ENCODE data around the gene COL3A1. TPM values are rescaled to one million over a fixed set of nuclear protein-coding genes. Genes with fewer than 3 reads are reported as not detected.

Gene COL3A1
- total and polyA plus RNA-seq, 9 of the 15 experiments (the other 6 are each of a cell fraction or from before 2014, with no cell fraction given) = 0.01 to 0.71 (median 0.07) TPM; not detected in 2

DNA sequence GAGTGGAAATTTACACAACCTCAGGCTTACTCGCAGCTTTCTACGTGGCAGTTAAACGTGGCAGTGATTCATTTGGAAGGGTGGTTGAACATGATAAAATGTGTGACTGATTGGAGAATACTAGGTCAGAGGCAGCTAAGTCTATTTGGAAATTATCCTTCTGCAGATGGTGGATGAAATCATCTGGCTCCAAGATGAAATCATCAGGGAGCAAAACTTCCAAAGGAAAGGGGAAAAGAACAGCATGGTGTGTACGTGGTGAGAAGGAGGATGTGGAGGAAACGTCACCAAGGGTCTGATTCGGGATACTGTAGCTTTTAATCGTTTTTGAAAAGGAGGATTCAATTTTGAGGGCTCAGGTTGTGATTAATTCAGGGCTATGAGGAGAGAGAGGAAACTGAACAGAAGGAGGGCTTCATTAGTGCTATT is 47.9 kb downstream of the COL3A1 start:
- CTCF ChIA-PET (ENCODE audit: low intra/inter-chr PET ratio) = no interaction called here
- Histone ChIP-seq H3K4me2 (ENCODE audit: insufficient read depth, low read length) (no peak overlapping the region), H3K9me1 (ENCODE audit: control insufficient read depth, insufficient read depth, low read length) (no peaks in the 10 kb centered on the region), H3K27me3 (ENCODE audit: control insufficient read depth in 2 of 2, insufficient read depth in 2 of 2, low read length in 2 of 2) (no peaks in the 10 kb centered on the region), H3K4me3 (no peak overlapping the region), H2AFZ (ENCODE audit: low read depth, low read length) (no peak overlapping the region), H3K9ac (ENCODE audit: insufficient read depth in 1 of 2, low read depth in 2 of 2, low read length in 2 of 2) (no peak overlapping the region), H3K9me3 (replicated peaks; ENCODE audit: control insufficient read depth, insufficient read depth, low read depth, low read length) (no peaks in the 10 kb centered on the region), H3K36me3 (ENCODE audit: control insufficient read depth, insufficient read depth, low read length) (no peaks in the 10 kb centered on the region), H4K20me1 (replicated peaks; ENCODE audit: control insufficient read depth, insufficient read depth, low read length) (no peaks in the 10 kb centered on the region), H3K27ac (ENCODE audit: extremely low read depth, low read depth, low read length) (no peak overlapping the region), H3K4me1 (replicated peaks in 1 of 2; ENCODE audit: control insufficient read depth in 2 of 2, insufficient read depth in 2 of 2, low read length in 2 of 2) (no peaks in the 10 kb centered on the region), H3K79me2 (ENCODE audit: control insufficient read depth, insufficient read depth, low read length) (no peaks in the 10 kb centered on the region)
- BruUV-seq (replicated peaks) = no TSS peak
- ATAC-seq (no peak), DNase-seq (ENCODE audit: extremely low read depth in 1 of 4, low spot score in 3 of 4) (no peak), FAIRE-seq (no peak)
- POLR2A ChIA-PET = no interaction called here
- 0% methylated on average over 6 of the region's 7 CpGs for WGBS (ENCODE audit: insufficient coverage, low coverage, missing lambda C conversion rate)
- TF ChIP-seq, protein P1, sequence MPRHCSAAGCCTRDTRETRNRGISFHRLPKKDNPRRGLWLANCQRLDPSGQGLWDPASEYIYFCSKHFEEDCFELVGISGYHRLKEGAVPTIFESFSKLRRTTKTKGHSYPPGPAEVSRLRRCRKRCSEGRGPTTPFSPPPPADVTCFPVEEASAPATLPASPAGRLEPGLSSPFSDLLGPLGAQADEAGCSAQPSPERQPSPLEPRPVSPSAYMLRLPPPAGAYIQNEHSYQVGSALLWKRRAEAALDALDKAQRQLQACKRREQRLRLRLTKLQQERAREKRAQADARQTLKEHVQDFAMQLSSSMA (CRISPR knock-in tag; IDR thresholded peaks at IDR 0.05) = no peak
- TF ChIP-seq POLR3A (IDR thresholded peaks at IDR 0.05; ENCODE audit: borderline replicate concordance, extremely low read depth, insufficient read depth, insufficient read length) = no peak
- TF ChIP-seq SMARCA4 (IDR thresholded peaks at IDR 0.05) = no peak
- no peak for TF ChIP-seq ESRRB (CRISPR knock-in tag; IDR thresholded peaks at IDR 0.05; ENCODE audit: borderline replicate concordance)
- no peak for TF ChIP-seq BRCA1 (IDR thresholded peaks at IDR 0.05)
- no peak for TF ChIP-seq BRCA1 (CRISPR knock-in tag; IDR thresholded peaks at IDR 0.05)
- TF ChIP-seq POLR2H (tag; IDR thresholded peaks at IDR 0.05; ENCODE audit: low read depth) = no peak
- TF ChIP-seq ESRRA (IDR thresholded peaks at IDR 0.05; ENCODE audit: borderline replicate concordance, low read depth) = no peak
- no peak for TF ChIP-seq BDP1 (IDR thresholded peaks at IDR 0.05; ENCODE audit: insufficient read depth, insufficient read length)
- no peak for TF ChIP-seq CBX8 (IDR thresholded peaks at IDR 0.05; ENCODE audit: borderline replicate concordance, extremely low read depth, low read depth, low read length, poor library complexity, severe bottlenecking)
- no peak for TF ChIP-seq POLR2AphosphoS5 (IDR thresholded peaks at IDR 0.05; ENCODE audit: control insufficient read depth, insufficient read depth, low read depth, low read length)
- TF ChIP-seq, protein P2, sequence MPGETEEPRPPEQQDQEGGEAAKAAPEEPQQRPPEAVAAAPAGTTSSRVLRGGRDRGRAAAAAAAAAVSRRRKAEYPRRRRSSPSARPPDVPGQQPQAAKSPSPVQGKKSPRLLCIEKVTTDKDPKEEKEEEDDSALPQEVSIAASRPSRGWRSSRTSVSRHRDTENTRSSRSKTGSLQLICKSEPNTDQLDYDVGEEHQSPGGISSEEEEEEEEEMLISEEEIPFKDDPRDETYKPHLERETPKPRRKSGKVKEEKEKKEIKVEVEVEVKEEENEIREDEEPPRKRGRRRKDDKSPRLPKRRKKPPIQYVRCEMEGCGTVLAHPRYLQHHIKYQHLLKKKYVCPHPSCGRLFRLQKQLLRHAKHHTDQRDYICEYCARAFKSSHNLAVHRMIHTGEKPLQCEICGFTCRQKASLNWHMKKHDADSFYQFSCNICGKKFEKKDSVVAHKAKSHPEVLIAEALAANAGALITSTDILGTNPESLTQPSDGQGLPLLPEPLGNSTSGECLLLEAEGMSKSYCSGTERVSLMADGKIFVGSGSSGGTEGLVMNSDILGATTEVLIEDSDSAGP (CRISPR knock-in tag; IDR thresholded peaks at IDR 0.05) = no peak
- TF ChIP-seq ZNF165 (CRISPR knock-in tag; IDR thresholded peaks at IDR 0.05; ENCODE audit: borderline replicate concordance) = no peak
- TF ChIP-seq, protein P3, sequence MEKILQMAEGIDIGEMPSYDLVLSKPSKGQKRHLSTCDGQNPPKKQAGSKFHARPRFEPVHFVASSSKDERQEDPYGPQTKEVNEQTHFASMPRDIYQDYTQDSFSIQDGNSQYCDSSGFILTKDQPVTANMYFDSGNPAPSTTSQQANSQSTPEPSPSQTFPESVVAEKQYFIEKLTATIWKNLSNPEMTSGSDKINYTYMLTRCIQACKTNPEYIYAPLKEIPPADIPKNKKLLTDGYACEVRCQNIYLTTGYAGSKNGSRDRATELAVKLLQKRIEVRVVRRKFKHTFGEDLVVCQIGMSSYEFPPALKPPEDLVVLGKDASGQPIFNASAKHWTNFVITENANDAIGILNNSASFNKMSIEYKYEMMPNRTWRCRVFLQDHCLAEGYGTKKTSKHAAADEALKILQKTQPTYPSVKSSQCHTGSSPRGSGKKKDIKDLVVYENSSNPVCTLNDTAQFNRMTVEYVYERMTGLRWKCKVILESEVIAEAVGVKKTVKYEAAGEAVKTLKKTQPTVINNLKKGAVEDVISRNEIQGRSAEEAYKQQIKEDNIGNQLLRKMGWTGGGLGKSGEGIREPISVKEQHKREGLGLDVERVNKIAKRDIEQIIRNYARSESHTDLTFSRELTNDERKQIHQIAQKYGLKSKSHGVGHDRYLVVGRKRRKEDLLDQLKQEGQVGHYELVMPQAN (IDR thresholded peaks at IDR 0.05; ENCODE audit: borderline replicate concordance) = no peak
- no peak for TF ChIP-seq ZNF764 (CRISPR knock-in tag; IDR thresholded peaks at IDR 0.05; ENCODE audit: low read depth)
- TF ChIP-seq RBM14 (IDR thresholded peaks at IDR 0.05; ENCODE audit: borderline replicate concordance, insufficient read depth, low read depth, low read length) = no peak
- TF ChIP-seq ZNF717 (CRISPR knock-in tag; IDR thresholded peaks at IDR 0.05) = no peak
- TF ChIP-seq, protein P4, sequence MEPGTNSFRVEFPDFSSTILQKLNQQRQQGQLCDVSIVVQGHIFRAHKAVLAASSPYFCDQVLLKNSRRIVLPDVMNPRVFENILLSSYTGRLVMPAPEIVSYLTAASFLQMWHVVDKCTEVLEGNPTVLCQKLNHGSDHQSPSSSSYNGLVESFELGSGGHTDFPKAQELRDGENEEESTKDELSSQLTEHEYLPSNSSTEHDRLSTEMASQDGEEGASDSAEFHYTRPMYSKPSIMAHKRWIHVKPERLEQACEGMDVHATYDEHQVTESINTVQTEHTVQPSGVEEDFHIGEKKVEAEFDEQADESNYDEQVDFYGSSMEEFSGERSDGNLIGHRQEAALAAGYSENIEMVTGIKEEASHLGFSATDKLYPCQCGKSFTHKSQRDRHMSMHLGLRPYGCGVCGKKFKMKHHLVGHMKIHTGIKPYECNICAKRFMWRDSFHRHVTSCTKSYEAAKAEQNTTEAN (CRISPR knock-in tag; IDR thresholded peaks at IDR 0.05) = no peak
- TF ChIP-seq BCL6 (CRISPR knock-in tag; IDR thresholded peaks at IDR 0.05) = no peak
- intact Hi-C loops (cut with micrococcal nuclease) (no loop called here), in situ Hi-C loops (cut with MboI) (no loop called here)
